Epithelial cell of prostate (primary cell): ENCODE results near the gene LBP.
"Not testable (repeated sequence)": the region's sequence is repeated elsewhere in the genome, so short reads cannot be mapped to it uniquely, and the experiment has no call there.

ENCODE experiments used
- DNase-seq: peaks from one replicate; pipeline ENCODE4 v3.0.0-alpha.2; 2011; ENCODE audit warnings: low read depth, low spot score
- H3K27ac ChIP-seq: fragments of 450-650 bp; 2 replicates; pipeline ENCODE4 v1.5.1; 2017; ENCODE audit warnings: mild to moderate bottlenecking

The LBP gene

GRCh38 chr20:38345643-38346042, 639 bp upstream of the LBP start:
- no peak overlapping the region for H3K27ac ChIP-seq
- no peak for DNase-seq

GRCh38 chr20:38346741-38347140, 459 bp downstream of the LBP start:
- DNase-seq: no peak
- H3K27ac ChIP-seq: no peak overlapping the region

- DNase-seq: no peak
- H3K27ac ChIP-seq: no peak overlapping the region
Observed at GRCh38 chr20:38349856-38350255, 3.6 kb downstream of the LBP start.

- no peak overlapping the region for H3K27ac ChIP-seq
- no peak for DNase-seq
Observed at GRCh38 chr20:38350879-38351775, 4.8 kb downstream of the LBP start.

GRCh38 chr20:38353316-38353715, 7.0 kb downstream of the LBP start:
- no peak overlapping the region for H3K27ac ChIP-seq
- no peak for DNase-seq

- DNase-seq: no peak
- no peak overlapping the region for H3K27ac ChIP-seq
Observed at GRCh38 chr20:38354227-38354626, 7.9 kb downstream of the LBP start.

GRCh38 chr20:38355161-38356012, 9.1 kb downstream of the LBP start:
- H3K27ac ChIP-seq: no peak overlapping the region
- DNase-seq: no peak

- DNase-seq: no peak
- H3K27ac ChIP-seq: no peak overlapping the region
Observed at GRCh38 chr20:38357653-38358207, 11.4 kb downstream of the LBP start.

- DNase-seq: no peak
- H3K27ac ChIP-seq: no peak overlapping the region
Observed at GRCh38 chr20:38358556-38358955, 12.3 kb downstream of the LBP start.

GRCh38 chr20:38363004-38363747, 16.9 kb downstream of the LBP start:
- DNase-seq: no peak
- no peak overlapping the region for H3K27ac ChIP-seq

- DNase-seq: no peak
- no peak overlapping the region for H3K27ac ChIP-seq
Observed at GRCh38 chr20:38369389-38369788, 23.1 kb downstream of the LBP start.

- no peak overlapping the region for H3K27ac ChIP-seq
- DNase-seq: no peak
Observed at GRCh38 chr20:38372806-38373205, 26.5 kb downstream of the LBP start.

GRCh38 chr20:38373231-38373867, 27.1 kb downstream of the LBP start:
- DNase-seq: no peak

GRCh38 chr20:38373898-38374297, 27.6 kb downstream of the LBP start:
- no peak overlapping the region for H3K27ac ChIP-seq

More at GRCh38 chr20:38373231-38373867, 27.1 kb downstream of the LBP start:
- no peak overlapping the region for H3K27ac ChIP-seq

GRCh38 chr20:38377039-38377685, 30.9 kb downstream of the LBP start:
- no peak overlapping the region for H3K27ac ChIP-seq
- no peak for DNase-seq

More at GRCh38 chr20:38373898-38374297, 27.6 kb downstream of the LBP start:
- DNase-seq: no peak

- not testable (repeated sequence) for H3K27ac ChIP-seq, DNase-seq
Observed at GRCh38 chr20:38377838-38378237, 31.6 kb downstream of the LBP start.

- no peak overlapping the region for H3K27ac ChIP-seq
- DNase-seq: no peak
Observed at GRCh38 chr20:38383147-38383546, 36.9 kb downstream of the LBP start.

GRCh38 chr20:38386004-38386403, 39.7 kb downstream of the LBP start:
- no peak overlapping the region for H3K27ac ChIP-seq
- no peak for DNase-seq

- no peak overlapping the region for H3K27ac ChIP-seq
- DNase-seq: no peak
Observed at GRCh38 chr20:38386851-38387250, 40.6 kb downstream of the LBP start.
